IMR-90 (cell line): ENCODE results near the gene ARFGEF3. TPM values are rescaled to one million over a fixed set of nuclear protein-coding genes. Genes with fewer than 3 reads are reported as not detected.

Experiments
- ATAC-seq: fragments of 200-7000 bp; cut with Tn5 transposase; 2 replicates; pipeline ENCODE4 v1.9.1; 2020; ENCODE audit warnings: low read depth, mild to moderate bottlenecking, moderate library complexity
- BruUV-seq: library from RNA; stranded (reverse); fragments of 400-500 nt; replicated peaks from 2 replicates; lab custom pipeline; 2021; lab: Mats Ljungman, UMichigan
- CTCF ChIA-PET: fragments of 300-600 bp; formaldehyde crosslinking; extraction: SDS; loops from one replicate; lab custom pipeline; 2021; ENCODE audit warnings: antibody characterized with exemption; lab: Yijun Ruan, JAX
- POLR2A ChIA-PET: fragments of 300-600 bp; sonication (Branson Sonifier 250); formaldehyde crosslinking; loops from one replicate; lab custom pipeline; 2022; ENCODE audit warnings: antibody characterized with exemption; ENCODE audit not compliant: unreplicated experiment; lab: Charles Lee
- DNase-seq: peaks from one replicate; pipeline ENCODE4 v3.0.0; 2013
- H2AFZ ChIP-seq: replicated peaks from 2 replicates; pipeline ENCODE3; 2013; ENCODE audit warnings: low read length, mild to moderate bottlenecking; ENCODE audit not compliant: poor library complexity
- H2AK5ac ChIP-seq: 2 replicates; pipeline ENCODE4 v1.6.1; 2013; ENCODE audit warnings: low read depth, low read length, inconsistent platforms
- H2AK9ac ChIP-seq: replicated peaks from 2 replicates; pipeline ENCODE3; 2013; ENCODE audit warnings: mild to moderate bottlenecking, low read depth, low read length, moderate library complexity; ENCODE audit not compliant: poor library complexity
- H2BK120ac ChIP-seq: 2 replicates; pipeline ENCODE4 v1.6.1; 2013; ENCODE audit warnings: low read depth, low read length, inconsistent platforms
- H2BK15ac ChIP-seq: 3 replicates; pipeline ENCODE4 v1.6.1; 2013; ENCODE audit warnings: low read depth, low read length, inconsistent platforms
- H2BK20ac ChIP-seq: 2 replicates; pipeline ENCODE4 v1.6.1; 2013; ENCODE audit warnings: low read depth, mild to moderate bottlenecking, inconsistent platforms, low read length, moderate library complexity
- H2BK5ac ChIP-seq: 2 replicates; pipeline ENCODE4 v1.6.1; 2013; ENCODE audit warnings: mild to moderate bottlenecking, low read depth, low read length, inconsistent platforms; ENCODE audit not compliant: poor library complexity, severe bottlenecking
- H3K14ac ChIP-seq: replicated peaks from 2 replicates; pipeline ENCODE4 v1.6.1; 2013; ENCODE audit warnings: low read depth, low read length, inconsistent platforms
- H3K18ac ChIP-seq: 2 replicates; pipeline ENCODE4 v1.6.1; 2013; ENCODE audit warnings: low read depth, low read length, control low read depth
- H3K23ac ChIP-seq: 2 replicates; pipeline ENCODE4 v1.6.1; 2013; ENCODE audit warnings: low read depth, low read length, inconsistent platforms
- H3K27ac ChIP-seq: 2 replicates; pipeline ENCODE4 v1.5.1; 2013; ENCODE audit warnings: mild to moderate bottlenecking, control low read depth, low read length; ENCODE audit not compliant: insufficient read depth
- H3K27me3 ChIP-seq: 2 replicates; pipeline ENCODE4 v1.6.1; 2013; ENCODE audit warnings: low read length; ENCODE audit not compliant: control insufficient read depth, insufficient read depth
- H3K36me3 ChIP-seq: 2 replicates; pipeline ENCODE4 v1.6.1; 2013; ENCODE audit warnings: low read length, mixed read lengths; ENCODE audit not compliant: control insufficient read depth, insufficient read depth
- H3K4ac ChIP-seq: 2 replicates; pipeline ENCODE4 v1.6.1; 2013; ENCODE audit warnings: low read depth, low read length, inconsistent platforms
- H3K4me1 ChIP-seq: 2 replicates; pipeline ENCODE4 v1.6.1; 2013; ENCODE audit warnings: low read length, mixed read lengths; ENCODE audit not compliant: control insufficient read depth, insufficient read depth
- H3K4me2 ChIP-seq: 2 replicates; pipeline ENCODE4 v1.6.1; 2013; ENCODE audit warnings: low read depth, mild to moderate bottlenecking, control low read depth, low read length, moderate library complexity
- H3K4me3 ChIP-seq: 2 replicates; pipeline ENCODE4 v1.5.1; 2013; ENCODE audit warnings: low read depth, mild to moderate bottlenecking, control low read depth, low read length, moderate library complexity; ENCODE audit not compliant: insufficient read depth
- H3K56ac ChIP-seq: 2 replicates; pipeline ENCODE4 v1.6.1; 2013; ENCODE audit warnings: low read length, inconsistent platforms; ENCODE audit not compliant: insufficient read depth; ENCODE audit errors: extremely low read depth
- H3K79me1 ChIP-seq, 2 experiments: 2 replicates each; pipeline ENCODE4 v1.6.1; 2013; ENCODE audit warnings: low read length in 2 of 2, inconsistent platforms in 1 of 2, low read depth in 1 of 2
- H3K9ac ChIP-seq: 2 replicates; pipeline ENCODE4 v1.6.1; 2013; ENCODE audit warnings: low read depth, low read length, control low read depth
- H3K9me1 ChIP-seq: 2 replicates; pipeline ENCODE4 v1.6.1; 2013; ENCODE audit warnings: low read length, inconsistent platforms; ENCODE audit not compliant: insufficient read depth
- H3K9me3 ChIP-seq: 2 replicates; pipeline ENCODE4 v1.6.1; 2013; ENCODE audit warnings: low read length; ENCODE audit not compliant: control insufficient read depth, insufficient read depth
- H4K20me1 ChIP-seq: 2 replicates; pipeline ENCODE4 v1.6.1; 2013; ENCODE audit warnings: low read length, inconsistent platforms; ENCODE audit not compliant: insufficient read depth
- H4K5ac ChIP-seq: 2 replicates; pipeline ENCODE4 v1.6.1; 2013; ENCODE audit warnings: mild to moderate bottlenecking, low read depth, low read length, control low read depth
- H4K8ac ChIP-seq, 2 experiments: 2 replicates each; pipeline ENCODE4 v1.6.1; 2013; ENCODE audit warnings: low read depth in 2 of 2, low read length in 2 of 2, control low read depth in 1 of 2, inconsistent platforms in 1 of 2
- H4K91ac ChIP-seq: 2 replicates; pipeline ENCODE4 v1.6.1; 2013; ENCODE audit warnings: low read depth, low read length, inconsistent platforms; ENCODE audit not compliant: insufficient read depth
- FOS ChIP-seq: fragments of 150-350 bp; IDR thresholded peaks from 2 replicates; pipeline ENCODE4 v1.6.1; 2016; ENCODE audit warnings: low read depth, low read length
- MAZ ChIP-seq: IDR thresholded peaks from 2 replicates; pipeline ENCODE4 v1.6.1; 2012; ENCODE audit warnings: low read depth, mild to moderate bottlenecking, low read length, improper control_type of control experiment, moderate library complexity, borderline replicate concordance
- NFE2L2 ChIP-seq: fragments of 150-350 bp; IDR thresholded peaks from 2 replicates; pipeline ENCODE4 v1.6.1; 2016; ENCODE audit warnings: low read depth, mild to moderate bottlenecking, low read length
- RFX5 ChIP-seq: IDR thresholded peaks from 2 replicates; pipeline ENCODE4 v1.8.0; 2012; ENCODE audit warnings: low read depth, mild to moderate bottlenecking, low read length, moderate library complexity
- WGBS, 2 experiments: methylation state at CpG; one replicate each; pipeline versions ENCODE4 v1.1.5 to v1.1.7; 2013; ENCODE audit warnings: missing lambda C conversion rate in 2 of 2; ENCODE audit not compliant: insufficient read length in 1 of 2; ENCODE audit errors: extremely low coverage in 2 of 2; 5-methylcytosine and 5-hydroxymethylcytosine counted together
- dilution Hi-C: fragments of 300-500 bp; cut with HindIII; formaldehyde crosslinking; loops from one replicate; pipeline ENCODE4 v1.14.3; 2018; ENCODE audit warnings: low sequenced_read_pairs; ENCODE audit not compliant: unreplicated experiment
- in situ Hi-C: fragments of 300-500 bp; cut with MboI; formaldehyde crosslinking; loops from 3 replicates; pipeline ENCODE4 v1.14.3; 2019; ENCODE audit warnings: low sequenced_read_pairs, inconsistent platforms, mixed read lengths
- intact Hi-C: fragments of 100-400 bp; cut with micrococcal nuclease; formaldehyde crosslinking; loops from 2 replicates; pipeline ENCODE4 v1.10.0; 2022
- polyA plus RNA-seq, 3 experiments: library from polyadenylated mRNA; depleted of rRNA; stranded (reverse); fragments of >200 nt; gene quantifications; 2 replicates each; pipeline ENCODE4 v1.2.3, GENCODE V29; 2012; ENCODE audit warnings: low replicate concordance in 1 of 3
- total RNA-seq: library from RNA; depleted of rRNA; stranded (reverse); fragments of >200 nt; gene quantifications from 2 replicates; pipeline ENCODE4 v1.2.3, GENCODE V29; 2012
- TF ChIP-seq, protein P1 (sequence below): fragments of 150-350 bp; IDR thresholded peaks from 2 replicates; pipeline ENCODE4 v1.6.1; 2017; ENCODE audit warnings: mild to moderate bottlenecking, antibody characterized with exemption, low read length, low read depth
- TF ChIP-seq, protein P2 (sequence below): fragments of 150-350 bp; IDR thresholded peaks from 2 replicates; pipeline ENCODE4 v1.6.1; 2016; ENCODE audit warnings: low read depth, mild to moderate bottlenecking, low read length, moderate library complexity, borderline replicate concordance

ARFGEF3 gene
- total and polyA plus RNA-seq, 2 of the 4 experiments (the other 2 are of a cell fraction) = under 0.01 to 0.02 TPM

DNA sequence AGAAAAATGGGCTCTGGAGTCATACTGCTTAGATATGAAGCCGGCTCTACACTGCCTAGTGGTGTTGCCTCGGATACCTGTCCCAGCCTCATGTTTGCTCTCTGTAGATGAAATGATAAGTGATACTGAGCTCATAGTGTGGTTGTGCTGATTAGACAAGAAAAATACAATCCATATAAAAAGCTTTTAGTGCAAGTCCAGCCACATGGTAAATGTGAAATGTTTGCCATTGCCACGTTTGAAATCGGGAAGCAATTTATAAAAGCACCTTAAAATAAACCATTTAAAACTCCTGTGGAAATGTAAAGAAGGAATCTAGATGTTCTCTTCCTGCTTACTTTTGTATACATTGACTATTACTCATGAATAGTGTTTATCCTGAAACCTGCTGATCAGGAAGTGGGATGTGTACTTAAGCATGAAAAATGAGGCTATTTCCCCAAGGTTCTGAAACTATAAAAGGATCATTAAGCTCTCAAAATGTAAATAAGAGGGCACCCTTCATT lies 69.7 kb downstream of the ARFGEF3 start:
- intact Hi-C loops = no loop called here
- no peaks in the 10 kb centered on the region for H3K79me1 ChIP-seq

More for the DNA sequence above, 69.7 kb downstream of the ARFGEF3 start:
- Histone ChIP-seq H3K14ac (no peak overlapping the region), H4K20me1 (no peaks in the 10 kb centered on the region), H2AK9ac (no peak overlapping the region), H3K27me3 (peaks cover 3% of the 10 kb centered on the region; the same call in 1 of the 2 replicates), H3K4me1 (no peaks in the 10 kb centered on the region), H2BK5ac (no peak overlapping the region), H3K36me3 (no peaks in the 10 kb centered on the region), H3K9me1 (0 out of 2 replicates have a peak, but pooled peaks cover 3% of the 10 kb centered on the region), H3K23ac (no peak overlapping the region), H3K4me3 (no peak overlapping the region), H3K4ac (no peak overlapping the region), H3K27ac (no peak overlapping the region), H3K9ac (no peak overlapping the region), H4K91ac (no peak overlapping the region), H3K18ac (no peak overlapping the region), H4K8ac (no peak overlapping the region), H2BK20ac (no peak overlapping the region), H2AFZ (no peak overlapping the region), H4K5ac (no peak overlapping the region), H2BK15ac (no peak overlapping the region), H2AK5ac (no peak overlapping the region), H3K56ac (no peak overlapping the region), H3K9me3 (no peaks in the 10 kb centered on the region), H2BK120ac (no peak overlapping the region), H3K4me2 (no peak overlapping the region)
- BruUV-seq = no TSS peak
- TF ChIP-seq RFX5 (no peak), NFE2L2 (no peak), FOS (no peak), MAZ (no peak)
- TF ChIP-seq, protein P1, sequence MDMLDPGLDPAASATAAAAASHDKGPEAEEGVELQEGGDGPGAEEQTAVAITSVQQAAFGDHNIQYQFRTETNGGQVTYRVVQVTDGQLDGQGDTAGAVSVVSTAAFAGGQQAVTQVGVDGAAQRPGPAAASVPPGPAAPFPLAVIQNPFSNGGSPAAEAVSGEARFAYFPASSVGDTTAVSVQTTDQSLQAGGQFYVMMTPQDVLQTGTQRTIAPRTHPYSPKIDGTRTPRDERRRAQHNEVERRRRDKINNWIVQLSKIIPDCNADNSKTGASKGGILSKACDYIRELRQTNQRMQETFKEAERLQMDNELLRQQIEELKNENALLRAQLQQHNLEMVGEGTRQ = no peak
- TF ChIP-seq, protein P2, sequence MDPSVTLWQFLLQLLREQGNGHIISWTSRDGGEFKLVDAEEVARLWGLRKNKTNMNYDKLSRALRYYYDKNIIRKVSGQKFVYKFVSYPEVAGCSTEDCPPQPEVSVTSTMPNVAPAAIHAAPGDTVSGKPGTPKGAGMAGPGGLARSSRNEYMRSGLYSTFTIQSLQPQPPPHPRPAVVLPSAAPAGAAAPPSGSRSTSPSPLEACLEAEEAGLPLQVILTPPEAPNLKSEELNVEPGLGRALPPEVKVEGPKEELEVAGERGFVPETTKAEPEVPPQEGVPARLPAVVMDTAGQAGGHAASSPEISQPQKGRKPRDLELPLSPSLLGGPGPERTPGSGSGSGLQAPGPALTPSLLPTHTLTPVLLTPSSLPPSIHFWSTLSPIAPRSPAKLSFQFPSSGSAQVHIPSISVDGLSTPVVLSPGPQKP = no peak
- CTCF ChIA-PET = no interaction called here
- in situ Hi-C loops (no loop called here), dilution Hi-C loops (no loop called here)
- DNase-seq (no peak), ATAC-seq (no peak)
- WGBS, 2 experiments = no CpG with 5 or more reads among the region's 4 CpGs
- POLR2A ChIA-PET = no interaction called here
